Myocyte (in vitro differentiated cells): ENCODE measurements around the gene WNT11. TPM values are rescaled to one million over a fixed set of nuclear protein-coding genes. Genes with fewer than 3 reads are reported as not detected.

Experiments
- DNase-seq: peaks from one replicate; pipeline ENCODE4 v3.0.0-alpha.2; 2012; ENCODE audit warnings: low read depth
- total RNA-seq: library from RNA; depleted of rRNA; stranded (reverse); fragments of >200 nt; gene quantifications from 2 replicates; pipeline ENCODE4 v1.2.3, GENCODE V29; 2014

Gene WNT11
- total RNA-seq, 1 donor from 2014 or later: 0.24 TPM

GRCh38 chr11:76176463-76176862 is 29.8 kb downstream of the WNT11 start:
- no peak for DNase-seq

- DNase-seq: no peak
Observed at GRCh38 chr11:76175783-76176182, 30.5 kb downstream of the WNT11 start.

GRCh38 chr11:76174330-76174729 is 32.0 kb downstream of the WNT11 start:
- DNase-seq: no peak

- no peak for DNase-seq
Observed at GRCh38 chr11:76173663-76174062, 32.6 kb downstream of the WNT11 start.

GRCh38 chr11:76172583-76172982 is 33.7 kb downstream of the WNT11 start:
- no peak for DNase-seq

- DNase-seq: no peak
Observed at GRCh38 chr11:76170468-76170867, 35.8 kb downstream of the WNT11 start.

GRCh38 chr11:76169473-76169896 is 36.8 kb downstream of the WNT11 start:
- DNase-seq: no peak

GRCh38 chr11:76167590-76167989 is 38.7 kb downstream of the WNT11 start:
- DNase-seq: peak; percentile 19

GRCh38 chr11:76166314-76166713 is 40.0 kb downstream of the WNT11 start:
- DNase-seq: peak; percentile 61

GRCh38 chr11:76164861-76165751 is 41.2 kb downstream of the WNT11 start:
- no peak for DNase-seq

- DNase-seq: no peak
Observed at GRCh38 chr11:76164081-76164480, 42.2 kb downstream of the WNT11 start.

- no peak for DNase-seq
Observed at GRCh38 chr11:76163289-76163880, 42.9 kb downstream of the WNT11 start.

GRCh38 chr11:76162336-76163288 is 43.7 kb downstream of the WNT11 start:
- DNase-seq: peak; percentile 46

GRCh38 chr11:76161261-76161961 is 44.9 kb downstream of the WNT11 start:
- DNase-seq: peak; percentile 35

GRCh38 chr11:76160856-76161255 is 45.4 kb downstream of the WNT11 start:
- DNase-seq: no peak

- DNase-seq: no peak
Observed at GRCh38 chr11:76159983-76160661, 46.2 kb downstream of the WNT11 start.

- no peak for DNase-seq
Observed at GRCh38 chr11:76159303-76159937, 46.9 kb downstream of the WNT11 start.

GRCh38 chr11:76158394-76159302 is 47.7 kb downstream of the WNT11 start:
- DNase-seq: no peak

- DNase-seq: no peak
Observed at GRCh38 chr11:76157891-76158290, 48.4 kb downstream of the WNT11 start.
